Liver (tissue), 9 donors: ENCODE results near the gene L3MBTL1. TPM values are rescaled to one million over a fixed set of nuclear protein-coding genes. Genes with fewer than 3 reads are reported as not detected.

Experiments
- DNase-seq: peaks from one replicate; pipeline ENCODE4 v3.0.0-alpha.2; 2017; ENCODE audit warnings: low spot score
- H3K27ac ChIP-seq, 2 donors: one replicate each; pipeline ENCODE4 v1.7.0; 2013; ENCODE audit warnings: inconsistent platforms in 2 of 2, low read length in 2 of 2, control low read depth in 1 of 2, low read depth in 1 of 2, mild to moderate bottlenecking in 1 of 2
- H3K27me3 ChIP-seq, 4 donors: one replicate each; pipeline versions ENCODE4 v1.6.1 to v1.7.0; 2013; ENCODE audit warnings: low read length in 3 of 4, inconsistent platforms in 1 of 4, mild to moderate bottlenecking in 1 of 4, moderate library complexity in 1 of 4; ENCODE audit not compliant: control insufficient read depth in 4 of 4, insufficient read depth in 4 of 4
- H3K36me3 ChIP-seq, 4 donors: one replicate each; pipeline versions ENCODE4 v1.6.1 to v1.7.0; 2013; ENCODE audit warnings: low read length in 3 of 4, mild to moderate bottlenecking in 3 of 4, low read depth in 1 of 4, moderate library complexity in 1 of 4; ENCODE audit not compliant: control insufficient read depth in 4 of 4, insufficient read depth in 3 of 4
- H3K4me1 ChIP-seq, 4 donors: one replicate each; pipeline versions ENCODE4 v1.6.1 to v1.7.0; 2013; ENCODE audit warnings: low read length in 3 of 4, mild to moderate bottlenecking in 3 of 4, moderate library complexity in 1 of 4; ENCODE audit not compliant: control insufficient read depth in 4 of 4, insufficient read depth in 4 of 4
- H3K4me3 ChIP-seq, 3 donors: one replicate each; pipeline versions ENCODE4 v1.6.1 to v1.7.0; 2013; ENCODE audit warnings: low read length in 3 of 3, control low read depth in 1 of 3, low read depth in 1 of 3, mild to moderate bottlenecking in 1 of 3
- H3K9ac ChIP-seq, 2 donors: one replicate each; pipeline ENCODE4 v1.7.0; 2013; ENCODE audit warnings: low read length in 2 of 2, mild to moderate bottlenecking in 2 of 2, moderate library complexity in 2 of 2, control low read depth in 1 of 2, low read depth in 1 of 2
- H3K9me3 ChIP-seq, 4 donors: one replicate each; pipeline versions ENCODE4 v1.6.1 to v1.7.0; 2013; ENCODE audit warnings: low read length in 3 of 4; ENCODE audit not compliant: control insufficient read depth in 4 of 4
- ATF3 ChIP-seq: IDR thresholded peaks from 2 replicates; pipeline ENCODE4 v1.6.1; 2016; ENCODE audit warnings: antibody characterized with exemption
- CTCF ChIP-seq: fragments of 150-350 bp; IDR thresholded peaks from 2 replicates; pipeline ENCODE4 v1.5.1; 2017; ENCODE audit warnings: improper control_type of control experiment, low read depth, low read length; ENCODE audit not compliant: missing input control
- EGR1 ChIP-seq, 2 donors: IDR thresholded peaks; 2 replicates each; pipeline ENCODE4 v1.6.1; 2016 to 2018; ENCODE audit warnings: antibody characterized with exemption in 2 of 2, low read depth in 2 of 2
- FOXA1 ChIP-seq: IDR thresholded peaks from 2 replicates; pipeline ENCODE4 v1.6.1; 2016; ENCODE audit warnings: antibody characterized with exemption
- FOXA2 ChIP-seq: IDR thresholded peaks from 2 replicates; pipeline ENCODE4 v1.6.1; 2016; ENCODE audit warnings: antibody characterized with exemption
- GABPA ChIP-seq, 2 donors: IDR thresholded peaks in 1 of 2; conservative IDR thresholded peaks in 1 of 2; 2 replicates each; pipeline ENCODE4 v1.6.1; 2016; ENCODE audit warnings: antibody characterized with exemption in 2 of 2, mild to moderate bottlenecking in 1 of 2, moderate library complexity in 1 of 2
- HNF4A ChIP-seq, 2 donors: conservative IDR thresholded peaks; 2 replicates each; pipeline ENCODE4 v1.6.1; 2016; ENCODE audit warnings: antibody characterized with exemption in 2 of 2, mild to moderate bottlenecking in 2 of 2
- HNF4G ChIP-seq: IDR thresholded peaks from 2 replicates; pipeline ENCODE4 v1.6.1; 2016; ENCODE audit warnings: antibody characterized with exemption
- JUND ChIP-seq, 2 donors: IDR thresholded peaks; 2 replicates each; pipeline ENCODE4 v1.6.1; 2016; ENCODE audit warnings: antibody characterized with exemption in 2 of 2
- MAX ChIP-seq: IDR thresholded peaks from 2 replicates; pipeline ENCODE4 v1.6.1; 2016; ENCODE audit warnings: antibody characterized with exemption
- NR2F2 ChIP-seq: IDR thresholded peaks from 2 replicates; pipeline ENCODE4 v1.6.1; 2016; ENCODE audit warnings: antibody characterized with exemption
- RAD21 ChIP-seq, 2 donors: IDR thresholded peaks; 2 replicates each; pipeline ENCODE4 v1.6.1; 2016; ENCODE audit warnings: antibody characterized with exemption in 2 of 2, mild to moderate bottlenecking in 2 of 2
- REST ChIP-seq: IDR thresholded peaks from 2 replicates; pipeline ENCODE4 v1.6.1; 2016; ENCODE audit warnings: antibody characterized with exemption, mild to moderate bottlenecking
- RXRA ChIP-seq, 2 donors: IDR thresholded peaks; 2 replicates each; pipeline ENCODE4 v1.6.1; 2017 to 2018; ENCODE audit warnings: antibody characterized with exemption in 2 of 2, mild to moderate bottlenecking in 1 of 2
- SP1 ChIP-seq: IDR thresholded peaks from 2 replicates; pipeline ENCODE4 v1.6.1; 2018; ENCODE audit warnings: antibody characterized with exemption, mild to moderate bottlenecking
- TAF1 ChIP-seq: conservative IDR thresholded peaks from 2 replicates; pipeline ENCODE4 v1.6.1; 2016; ENCODE audit warnings: antibody characterized with exemption, mild to moderate bottlenecking
- YY1 ChIP-seq: IDR thresholded peaks from 2 replicates; pipeline ENCODE4 v1.6.1; 2016; ENCODE audit warnings: antibody characterized with exemption, mild to moderate bottlenecking
- ZBTB33 ChIP-seq: IDR thresholded peaks from 2 replicates; pipeline ENCODE4 v1.6.1; 2016; ENCODE audit warnings: antibody characterized with exemption
- WGBS: extraction: QIAGEN DNeasy Blood & Tissue Kit; methylation state at CpG from one replicate; pipeline ENCODE4 v1.1.7; 2013; 5-methylcytosine and 5-hydroxymethylcytosine counted together
- polyA plus RNA-seq, 2 donors: library from polyadenylated mRNA; stranded (reverse) in 1 of 2; unstranded in 1 of 2; fragments of 200-250 nt in 1 of 2; fragments of >200 nt in 1 of 2; fragmentation: Nextera tagmentation in 1 of 2; extraction: Ambion mirVana in 1 of 2; gene quantifications; one replicate each; pipeline versions ENCODE4 v1.2.1 to v1.2.3, GENCODE V29; 2013 to 2015
- total RNA-seq, 2 donors: library from RNA; depleted of rRNA; stranded (reverse); fragments of >200 nt; gene quantifications; one replicate each; pipeline ENCODE4 v1.2.3, GENCODE V29; 2014
- donor health status: healthy.
- donor health status: healthy.
- donor health status: healthy.
- donor health status: healthy.
- donor health status: healthy.

Gene L3MBTL1
- total and polyA plus RNA-seq, 4 donors: 0.45 to 5.6 (median 2.0) TPM

- WGBS: 70% methylated on average over 2 of the region's 2 CpGs
- no peak for DNase-seq
Observed at GRCh38 chr20:43541214-43541613, 33.7 kb downstream of the L3MBTL1 start.

More at GRCh38 chr20:43541214-43541613, 33.7 kb downstream of the L3MBTL1 start:
- Histone ChIP-seq H3K9me3 (no peaks in the 10 kb centered on the region), H3K27me3 (no peaks in the 10 kb centered on the region), H3K27ac (no peak overlapping the region), H3K4me3 (no peak overlapping the region), H3K36me3 (no peaks in the 10 kb centered on the region), H3K4me1 (peaks cover 9 to 21% (median 15%) of the 10 kb centered on the region in 4 donors), H3K9ac (no peak overlapping the region)
- TF ChIP-seq RXRA (IDR thresholded peaks at IDR 0.05): no peak
- no peak for TF ChIP-seq MAX
- TF ChIP-seq HNF4G: no peak
- no peak for TF ChIP-seq EGR1 (IDR thresholded peaks at IDR 0.05; ENCODE audit: low read depth in 2 of 2)
- TF ChIP-seq JUND (IDR thresholded peaks at IDR 0.05): no peak
- TF ChIP-seq FOXA2: no peak
- no peak for TF ChIP-seq SP1
- TF ChIP-seq CTCF: no peak
- no peak for TF ChIP-seq ATF3
- TF ChIP-seq TAF1: no peak
- no peak for TF ChIP-seq HNF4A (conservative IDR thresholded peaks at IDR 0.05)
- no peak for TF ChIP-seq ZBTB33
- TF ChIP-seq REST: no peak
- no peak for TF ChIP-seq FOXA1
- no peak for TF ChIP-seq NR2F2
- no peak for TF ChIP-seq GABPA (IDR thresholded peaks at IDR 0.05 in 1 of 2, conservative IDR thresholded peaks at IDR 0.05 in 1 of 2)
- TF ChIP-seq YY1: no peak
- TF ChIP-seq RAD21 (IDR thresholded peaks at IDR 0.05): no peak
